GM12892 (cell line): Measurements from ENCODE around the gene TPM2.

Experiments
- POLR2AphosphoS5 ChIP-seq: IDR thresholded peaks from 2 replicates; pipeline ENCODE4 v1.6.1; 2011; ENCODE audit warnings: low read depth, low read length, control low read depth
- TAF1 ChIP-seq: IDR thresholded peaks from 2 replicates; pipeline ENCODE4 v1.6.1; 2011; ENCODE audit warnings: low read depth, mild to moderate bottlenecking, control low read depth, low read length, borderline replicate concordance

GRCh38 chr9:35719546-35719945 lies 29.8 kb upstream of the TPM2 start:
- TF ChIP-seq POLR2AphosphoS5 (no peak), TAF1 (no peak)
